Right lobe of liver (tissue), 6 donors: ENCODE measurements around the gene FNDC3B. TPM values are rescaled to one million over a fixed set of nuclear protein-coding genes. Genes with fewer than 3 reads are reported as not detected.

Experiments
- ATAC-seq, 4 donors: fragments of 200-7000 bp; cut with Tn5 transposase; one replicate each; pipeline ENCODE4 v1.9.1; 2020; ENCODE audit warnings: mild to moderate bottlenecking in 4 of 4, moderate library complexity in 4 of 4
- DNase-seq, 3 donors: peaks; one replicate each; pipeline ENCODE4 v3.0.0-alpha.2; 2020
- H3K27ac ChIP-seq, 3 donors: fragments of 200-600 bp; one replicate each; pipeline ENCODE4 v1.8.0; 2022
- H3K27me3 ChIP-seq, 2 donors: fragments of 200-600 bp; one replicate each; pipeline ENCODE4 v1.8.0; 2022
- H3K36me3 ChIP-seq, 4 donors: fragments of 200-600 bp; sonication (generic) in 1 of 4; one replicate each; pipeline versions ENCODE4 v1.5.1 to v1.8.0; 2017 to 2022; ENCODE audit warnings: control low read depth in 1 of 4
- H3K4me1 ChIP-seq, 4 donors: fragments of 200-600 bp; sonication (generic) in 1 of 4; one replicate each; pipeline versions ENCODE4 v1.5.1 to v1.8.0; 2017 to 2022; ENCODE audit warnings: control low read depth in 1 of 4
- H3K4me3 ChIP-seq, 3 donors: fragments of 200-600 bp; one replicate each; pipeline ENCODE4 v1.8.0; 2022
- H3K9me3 ChIP-seq, 4 donors: fragments of 200-600 bp; sonication (generic) in 1 of 4; one replicate each; pipeline versions ENCODE4 v1.5.1 to v1.8.0; 2017 to 2022; ENCODE audit warnings: control low read depth in 1 of 4
- CTCF ChIP-seq, 4 donors: fragments of 200-600 bp in 3 of 4; fragments of 450-650 bp in 1 of 4; IDR thresholded peaks; one replicate each; pipeline versions ENCODE4 v1.5.1 to v1.8.0; 2016 to 2022; ENCODE audit warnings: antibody characterized with exemption in 4 of 4, mild to moderate bottlenecking in 2 of 4
- POLR2A ChIP-seq: fragments of 450-650 bp; IDR thresholded peaks from one replicate; pipeline ENCODE4 v1.6.1; 2017; ENCODE audit warnings: antibody characterized with exemption, mild to moderate bottlenecking
- WGBS: methylation state at CpG from one replicate; pipeline ENCODE4 v1.1.6; 2018; ENCODE audit warnings: low coverage, low lambda C conversion rate; ENCODE audit not compliant: insufficient coverage; ENCODE audit errors: missing lambda C conversion rate; 5-methylcytosine and 5-hydroxymethylcytosine counted together
- intact Hi-C, 2 donors: fragments of 100-400 bp; cut with DNase I; formaldehyde crosslinking; loops; one replicate each; pipeline versions ENCODE4 v1.11.2 to v1.14.1; 2022
- total RNA-seq, 6 experiments: library from RNA; depleted of rRNA in 2 of 6; stranded (reverse); fragments of >200 nt in 2 of 6; fragmentation: NEBNext Ultra II Directional in 3 of 6; extraction: Animal tissue kit (Norgen Biotek cat#: 25700) in 3 of 6; gene quantifications; one replicate each; pipeline versions ENCODE4 v1.1.0 to v1.2.4, GENCODE V29; 2016 to 2023
- donor health status: DM: no; HTN: yes; CAD: no.
- donor health status: DM: no; HTN: no; CAD: no.
- donor health status: DM: no; HTN: no; CAD: no.
- donor health status: DM: no; HTN: yes; CAD: no.
- donor health status: DM: no; HTN: yes; CAD: no.

Gene FNDC3B
- total RNA-seq, 6 experiments from 2014 or later = 40.2 to 184 (median 63.5) TPM

GRCh38 chr3:172323894-172324610 lies 284.7 kb downstream of the FNDC3B start:
- TF ChIP-seq POLR2A (no peak), CTCF (IDR thresholded peaks at IDR 0.05) (no peak)
- peak in 2 of 3 donors; percentile 80 to 84 for DNase-seq
- Histone ChIP-seq H3K4me3 (no peak overlapping the region), H3K27ac (peak overlapping the region; percentile 25 to 97 (median 84)), H3K36me3 (peaks cover 0 to 26% (median 6%) of the 10 kb centered on the region in 4 donors), H3K27me3 (no peaks in the 10 kb centered on the region), H3K9me3 (no peaks in the 10 kb centered on the region), H3K4me1 (peaks cover 0 to 28% (median 3%) of the 10 kb centered on the region in 4 donors)
- intact Hi-C loops = no loop called here
- peak; percentile 71 to 87 (median 85) for ATAC-seq
- 34% methylated on average over 9 of the region's 10 CpGs for WGBS

GRCh38 chr3:172324611-172325203 lies 285.3 kb downstream of the FNDC3B start:
- TF ChIP-seq CTCF (IDR thresholded peaks at IDR 0.05) (no peak), POLR2A (no peak)
- Histone ChIP-seq H3K4me1 (peaks cover 0 to 28% (median 3%) of the 10 kb centered on the region in 4 donors), H3K27me3 (no peaks in the 10 kb centered on the region), H3K36me3 (peaks cover 0 to 31% (median 11%) of the 10 kb centered on the region in 4 donors), H3K4me3 (no peak overlapping the region), H3K27ac (peak overlapping the region; percentile 25 to 97 (median 84)), H3K9me3 (no peaks in the 10 kb centered on the region)
- WGBS = 67% methylated on average over 2 of the region's 7 CpGs
- ATAC-seq (peak; percentile 51 to 90 (median 72)), DNase-seq (peak in 2 of 3 donors; percentile 64 to 65)
- intact Hi-C loops = no loop called here

GRCh38 chr3:172325461-172325860 lies 286.1 kb downstream of the FNDC3B start:
- H3K27ac ChIP-seq = peak overlapping the region in 1 of 3 donors; percentile 97
- ATAC-seq = no peak
- peaks cover 0 to 28% (median 3%) of the 10 kb centered on the region in 4 donors for H3K4me1 ChIP-seq
- TF ChIP-seq CTCF (IDR thresholded peaks at IDR 0.05) (no peak), POLR2A (no peak)
- WGBS = 85% methylated on average over 7 of the region's 8 CpGs
- H3K27me3 ChIP-seq = no peaks in the 10 kb centered on the region
- intact Hi-C loops = no loop called here
- no peak for DNase-seq
- no peaks in the 10 kb centered on the region for H3K9me3 ChIP-seq
- no peak overlapping the region for H3K4me3 ChIP-seq
- H3K36me3 ChIP-seq = peaks cover 5 to 33% (median 15%) of the 10 kb centered on the region in 4 donors

GRCh38 chr3:172326993-172327392 lies 287.6 kb downstream of the FNDC3B start:
- no peak overlapping the region for H3K4me3 ChIP-seq
- H3K27me3 ChIP-seq = no peaks in the 10 kb centered on the region
- intact Hi-C loops = no loop called here
- DNase-seq (no peak), ATAC-seq (no peak)
- TF ChIP-seq POLR2A (no peak), CTCF (IDR thresholded peaks at IDR 0.05) (no peak)
- 100% methylated on average over 2 of the region's 3 CpGs for WGBS
- no peaks in the 10 kb centered on the region for H3K9me3 ChIP-seq
- H3K36me3 ChIP-seq = peaks cover 8 to 35% (median 21%) of the 10 kb centered on the region in 4 donors
- H3K4me1 ChIP-seq = peaks cover 0 to 28% (median 3%) of the 10 kb centered on the region in 4 donors
- H3K27ac ChIP-seq = no peak overlapping the region
